GM23248 (cell line): ENCODE measurements around the gene FAM229A. TPM values are rescaled to one million over a fixed set of nuclear protein-coding genes. Genes with fewer than 3 reads are reported as not detected.

Experiments
- DNase-seq: peaks from one replicate; pipeline ENCODE4 v3.0.0-alpha.2; 2015
- H2AFZ ChIP-seq: fragments of 200-600 bp; sonication (generic); 2 replicates; pipeline ENCODE4 v1.6.1; 2016; ENCODE audit warnings: antibody characterized with exemption
- H3F3A ChIP-seq: fragments of 200-600 bp; sonication (generic); 2 replicates; pipeline ENCODE4 v1.6.1; 2016; ENCODE audit warnings: mild to moderate bottlenecking, antibody characterized with exemption, mixed run types; ENCODE audit not compliant: insufficient read depth
- H3K27ac ChIP-seq: fragments of 200-600 bp; sonication (generic); 2 replicates; pipeline ENCODE4 v1.5.1; 2016; ENCODE audit warnings: mild to moderate bottlenecking
- H3K27me3 ChIP-seq: fragments of 200-600 bp; sonication (generic); replicated peaks from 2 replicates; pipeline ENCODE4 v1.6.1; 2016; ENCODE audit warnings: mild to moderate bottlenecking; ENCODE audit not compliant: insufficient read depth
- H3K36me3 ChIP-seq: fragments of 200-600 bp; sonication (generic); 2 replicates; pipeline ENCODE4 v1.6.1; 2016; ENCODE audit warnings: low read depth, mild to moderate bottlenecking
- H3K4me1 ChIP-seq: fragments of 200-600 bp; sonication (generic); 2 replicates; pipeline ENCODE4 v1.6.1; 2016; ENCODE audit warnings: mild to moderate bottlenecking; ENCODE audit not compliant: insufficient read depth
- H3K4me2 ChIP-seq: fragments of 200-600 bp; sonication (generic); one replicate; pipeline ENCODE4 v1.6.1; 2016; ENCODE audit warnings: mild to moderate bottlenecking; ENCODE audit not compliant: unreplicated experiment
- H3K4me3 ChIP-seq: fragments of 200-600 bp; sonication (generic); 2 replicates; pipeline ENCODE4 v1.5.1; 2016; ENCODE audit warnings: mild to moderate bottlenecking
- H3K79me2 ChIP-seq: fragments of 200-600 bp; sonication (generic); 2 replicates; pipeline ENCODE4 v1.6.1; 2016; ENCODE audit warnings: mild to moderate bottlenecking; ENCODE audit not compliant: insufficient read depth
- H3K9ac ChIP-seq: fragments of 200-600 bp; sonication (generic); 2 replicates; pipeline ENCODE4 v1.6.1; 2016; ENCODE audit warnings: mild to moderate bottlenecking
- H3K9me2 ChIP-seq: fragments of 200-600 bp; sonication (generic); 2 replicates; pipeline ENCODE4 v1.6.1; 2016; ENCODE audit warnings: mixed run types, mild to moderate bottlenecking, moderate library complexity; ENCODE audit not compliant: insufficient read depth
- H3K9me3 ChIP-seq: fragments of 200-600 bp; sonication (generic); one replicate; pipeline ENCODE4 v1.6.1; 2017; ENCODE audit warnings: low read depth
- H4K20me1 ChIP-seq: fragments of 200-600 bp; sonication (generic); 2 replicates; pipeline ENCODE4 v1.6.0; 2016; ENCODE audit not compliant: insufficient read depth
- EZH2 ChIP-seq: fragments of 200-600 bp; sonication (generic); IDR thresholded peaks from 2 replicates; pipeline ENCODE4 v1.6.1; 2018; ENCODE audit warnings: antibody characterized with exemption, mild to moderate bottlenecking; ENCODE audit not compliant: insufficient read depth, poor library complexity, severe bottlenecking
- EZH2phosphoT487 ChIP-seq: fragments of 200-600 bp; sonication (generic); IDR thresholded peaks from 2 replicates; pipeline ENCODE4 v1.6.1; 2018; ENCODE audit warnings: antibody characterized with exemption, moderate library complexity, mild to moderate bottlenecking, low read depth; ENCODE audit not compliant: insufficient read depth
- WGBS, 2 experiments: methylation state at CpG; one replicate each; pipeline ENCODE4 v1.1.6; 2015 to 2017; ENCODE audit warnings: low lambda C conversion rate in 2 of 2, low coverage in 1 of 2; ENCODE audit errors: missing lambda C conversion rate in 2 of 2; 5-methylcytosine and 5-hydroxymethylcytosine counted together
- in situ Hi-C: fragments of 300-500 bp; cut with MboI; formaldehyde crosslinking; loops from 2 replicates; pipeline ENCODE4 v1.15.0; 2020
- polyA plus RNA-seq: library from polyadenylated mRNA; unstranded; fragments of >200 nt; fragmentation: Nextera tagmentation; extraction: Ambion mirVana; gene quantifications from 2 replicates; pipeline ENCODE4 v1.2.1, GENCODE V29; 2016
- total RNA-seq: library from RNA; depleted of rRNA; stranded (reverse); fragments of >200 nt; shearing (Covaris generic); gene quantifications from 2 replicates; pipeline ENCODE4 v1.2.3, GENCODE V29; 2014

Gene FAM229A
- total and polyA plus RNA-seq, 2 experiments from 2014 or later = 2.9 to 3.2 TPM

DNA sequence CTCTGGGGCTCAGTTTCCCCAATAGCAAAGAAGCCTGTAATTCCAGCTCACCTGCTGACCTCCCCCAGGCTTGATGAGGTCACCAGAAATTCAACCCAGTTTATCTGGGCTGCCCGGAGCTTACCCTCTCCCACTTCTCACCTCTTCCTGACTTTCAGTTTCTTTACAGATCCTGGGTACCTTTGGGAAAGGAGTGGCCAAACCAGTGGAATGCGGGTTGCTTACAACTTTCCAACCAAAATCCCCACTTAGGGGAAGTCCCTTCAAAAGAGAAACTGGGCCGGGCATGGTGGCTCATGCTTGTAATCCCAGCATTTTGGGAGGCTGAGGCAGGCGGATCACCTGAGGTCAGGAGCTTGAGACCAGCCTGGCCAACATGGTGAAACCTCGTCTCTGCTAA, 20.3 kb downstream of the FAM229A start:
- Histone ChIP-seq H3K36me3 (no peaks in the 10 kb centered on the region), H3K9me2 (no peaks in the 10 kb centered on the region), H3K27me3 (no peaks in the 10 kb centered on the region), H3K4me3 (no peak overlapping the region), H3K27ac (no peak overlapping the region), H4K20me1 (no peaks in the 10 kb centered on the region), H3K79me2 (no peaks in the 10 kb centered on the region), H3K9me3 (no peaks in the 10 kb centered on the region), H3K4me2 (no peak overlapping the region), H3K9ac (no peak overlapping the region), H3F3A (peaks cover 9% of the 10 kb centered on the region; the same call in 1 of the 2 replicates), H3K4me1 (peaks cover 8% of the 10 kb centered on the region; the same call in 1 of the 2 replicates), H2AFZ (no peak overlapping the region)
- WGBS, 2 experiments = 94% methylated on average over 5 of the region's 5 CpGs
- no peak for DNase-seq
- in situ Hi-C loops = no loop called here
- TF ChIP-seq EZH2 (no peak), EZH2phosphoT487 (no peak)

DNA sequence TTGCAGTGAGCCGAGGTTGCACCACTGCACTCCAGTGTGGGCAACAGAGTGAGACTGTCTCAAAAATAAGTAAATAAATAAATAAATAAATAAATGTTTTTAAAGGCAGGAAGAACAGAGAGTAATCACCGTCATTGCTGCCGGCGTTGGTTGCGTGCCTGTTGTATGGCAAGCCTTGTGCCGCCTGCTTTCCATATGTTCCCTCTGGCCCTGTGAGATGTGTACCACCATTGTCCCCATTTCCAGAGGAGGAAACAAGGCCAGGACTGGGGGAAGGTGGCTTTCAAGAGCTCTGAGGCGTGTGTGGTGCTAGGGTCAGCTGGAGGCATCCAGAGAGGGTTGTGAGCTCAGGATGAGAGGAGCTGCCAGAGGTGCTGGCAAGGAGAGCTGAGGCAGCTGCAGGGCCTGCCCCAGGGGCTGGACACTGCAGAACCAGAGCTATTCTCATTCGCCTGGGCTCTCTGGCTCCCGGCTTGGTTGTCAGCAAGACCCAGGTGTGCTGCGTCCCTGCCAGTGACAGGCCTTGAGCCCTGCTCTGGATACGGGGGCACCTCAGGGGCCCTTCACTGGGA, 21.0 kb downstream of the FAM229A start:
- Histone ChIP-seq H3K27me3 (no peaks in the 10 kb centered on the region), H3K4me3 (no peak overlapping the region), H3K79me2 (no peaks in the 10 kb centered on the region), H3K4me1 (peaks cover 13% of the 10 kb centered on the region; the same call in 1 of the 2 replicates), H2AFZ (no peak overlapping the region), H3F3A (peaks cover 9% of the 10 kb centered on the region; the same call in 1 of the 2 replicates), H3K9me2 (no peaks in the 10 kb centered on the region), H4K20me1 (no peaks in the 10 kb centered on the region), H3K9me3 (no peaks in the 10 kb centered on the region), H3K36me3 (no peaks in the 10 kb centered on the region), H3K9ac (no peak overlapping the region), H3K4me2 (no peak overlapping the region), H3K27ac (no peak overlapping the region)
- 90 to 97% methylated on average over 11 of the region's 11 CpGs for WGBS, 2 experiments
- TF ChIP-seq EZH2phosphoT487 (no peak), EZH2 (no peak)
- DNase-seq = no peak
- in situ Hi-C loops = no loop called here

DNA sequence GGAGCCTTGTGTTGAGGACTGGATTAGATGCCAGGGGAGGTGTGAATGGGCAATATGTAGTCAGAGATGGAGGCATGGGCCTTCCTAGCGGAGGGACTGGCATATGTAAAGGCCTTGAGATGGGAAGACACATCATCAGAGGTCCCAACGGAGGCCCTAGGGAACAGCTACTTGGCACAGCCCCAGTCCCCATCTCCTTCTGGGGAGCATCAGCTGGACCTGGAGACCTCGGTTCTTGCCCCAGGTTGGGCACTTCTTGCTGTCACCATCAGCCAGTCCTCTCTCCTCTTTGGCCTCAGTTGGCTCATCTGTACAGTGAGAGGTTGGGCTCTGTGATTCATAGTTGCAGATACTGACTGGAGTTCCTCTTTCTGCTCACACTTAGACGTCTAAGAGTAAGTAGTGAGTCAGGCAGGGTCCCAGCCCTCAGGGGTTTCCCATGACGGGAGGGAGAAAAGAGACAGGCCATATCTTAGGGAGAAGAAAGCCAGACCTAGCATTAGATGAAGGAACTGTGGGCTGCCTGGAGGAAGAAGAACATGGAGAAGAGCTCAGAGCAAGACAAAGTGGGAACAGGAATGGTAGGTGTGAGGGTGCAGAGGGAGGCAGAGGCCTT, 22.8 kb downstream of the FAM229A start:
- in situ Hi-C loops = no loop called here
- WGBS, 2 experiments = 22 to 36% methylated on average over 3 to 5 of the region's 5 CpGs
- Histone ChIP-seq H3K27me3 (no peaks in the 10 kb centered on the region), H3K27ac (no peak overlapping the region), H3K4me2 (no peak overlapping the region), H3F3A (peaks cover 9% of the 10 kb centered on the region; the same call in 1 of the 2 replicates), H3K9me3 (no peaks in the 10 kb centered on the region), H3K36me3 (no peaks in the 10 kb centered on the region), H4K20me1 (no peaks in the 10 kb centered on the region), H3K4me3 (no peak overlapping the region), H3K4me1 (peaks cover 13% of the 10 kb centered on the region; the same call in 1 of the 2 replicates), H3K9ac (no peak overlapping the region), H3K9me2 (no peaks in the 10 kb centered on the region), H2AFZ (no peak overlapping the region), H3K79me2 (no peaks in the 10 kb centered on the region)
- TF ChIP-seq EZH2phosphoT487 (no peak), EZH2 (no peak)
- peak; percentile 78 for DNase-seq

DNA sequence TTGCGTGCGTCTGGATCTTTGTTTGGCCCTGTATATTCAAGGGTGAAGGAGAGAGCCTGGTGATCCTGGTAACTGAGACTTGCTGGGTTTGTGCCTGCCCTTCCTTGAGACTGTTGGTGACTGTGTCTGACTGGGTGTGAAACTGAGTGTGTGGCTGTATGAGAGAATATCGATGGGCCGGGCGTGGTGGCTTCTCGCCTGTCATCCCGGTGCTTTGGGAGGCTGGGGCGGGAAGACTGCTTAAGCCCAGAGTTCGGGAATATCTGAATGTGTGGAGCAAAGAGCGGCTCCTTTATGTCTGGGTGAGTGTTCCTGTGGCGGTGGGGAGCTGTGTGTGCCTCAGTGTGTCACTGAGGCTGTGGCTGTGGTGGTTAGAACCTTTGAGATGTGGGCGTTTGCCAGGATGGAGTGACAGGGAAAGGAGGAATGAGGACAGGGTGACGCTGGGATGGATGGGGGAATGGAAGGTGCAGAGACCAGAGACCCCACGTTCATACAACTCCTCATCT, 23.6 kb downstream of the FAM229A start:
- WGBS, 2 experiments = 76 to 80% methylated on average over 14 of the region's 14 CpGs
- no peak overlapping the region for H3K9ac ChIP-seq
- H3K79me2 ChIP-seq = no peaks in the 10 kb centered on the region
- H3K9me3 ChIP-seq = no peaks in the 10 kb centered on the region
- H3K27ac ChIP-seq = no peak overlapping the region
- H3F3A ChIP-seq = peaks cover 9% of the 10 kb centered on the region; the same call in 1 of the 2 replicates
- no peaks in the 10 kb centered on the region for H3K27me3 ChIP-seq
- in situ Hi-C loops = no loop called here
- H4K20me1 ChIP-seq = no peaks in the 10 kb centered on the region
- H3K4me3 ChIP-seq = no peak overlapping the region
- peaks cover 13% of the 10 kb centered on the region; the same call in 1 of the 2 replicates for H3K4me1 ChIP-seq
- no peak overlapping the region for H3K4me2 ChIP-seq
- no peaks in the 10 kb centered on the region for H3K9me2 ChIP-seq
- no peaks in the 10 kb centered on the region for H3K36me3 ChIP-seq
- no peak overlapping the region for H2AFZ ChIP-seq
- DNase-seq = peak; percentile 43
- TF ChIP-seq EZH2phosphoT487 = no peak
- TF ChIP-seq EZH2 = no peak
